HG03159 (cell line): ENCODE measurements around the gene SREBF1.

Experiments used
- ATAC-seq: cut with Tn5 transposase; IDR thresholded peaks from one replicate; pipeline ENCODE4 v1.9.1; 2021; ENCODE audit warnings: mild to moderate bottlenecking, moderate library complexity; ENCODE audit not compliant: unreplicated experiment

The SREBF1 gene

GRCh38 chr17:17783116-17783824, 53.5 kb downstream of the SREBF1 start:
- ATAC-seq: no peak

- no peak for ATAC-seq
Observed at GRCh38 chr17:17782523-17783115, 54.2 kb downstream of the SREBF1 start.

- no peak for ATAC-seq
Observed at GRCh38 chr17:17781591-17782496, 54.9 kb downstream of the SREBF1 start.

- no peak for ATAC-seq
Observed at GRCh38 chr17:17780922-17781590, 55.7 kb downstream of the SREBF1 start.

- ATAC-seq: no peak
Observed at GRCh38 chr17:17779015-17779611, 57.7 kb downstream of the SREBF1 start.

- no peak for ATAC-seq
Observed at GRCh38 chr17:17778308-17779014, 58.3 kb downstream of the SREBF1 start.

GRCh38 chr17:17776889-17777288, 59.9 kb downstream of the SREBF1 start:
- no peak for ATAC-seq

- no peak for ATAC-seq
Observed at GRCh38 chr17:17774009-17774881, 62.5 kb downstream of the SREBF1 start.

GRCh38 chr17:17772231-17772630, 64.6 kb downstream of the SREBF1 start:
- ATAC-seq: no peak

GRCh38 chr17:17771498-17772201, 65.1 kb downstream of the SREBF1 start:
- ATAC-seq: no peak

GRCh38 chr17:17770632-17771044, 66.1 kb downstream of the SREBF1 start:
- ATAC-seq: no peak

GRCh38 chr17:17769869-17770631, 66.7 kb downstream of the SREBF1 start:
- no peak for ATAC-seq

GRCh38 chr17:17768424-17769088, 68.2 kb downstream of the SREBF1 start:
- ATAC-seq: no peak

GRCh38 chr17:17767887-17768418, 68.8 kb downstream of the SREBF1 start:
- no peak for ATAC-seq

- ATAC-seq: no peak
Observed at GRCh38 chr17:17767154-17767869, 69.5 kb downstream of the SREBF1 start.

GRCh38 chr17:17766744-17767120, 70.1 kb downstream of the SREBF1 start:
- no peak for ATAC-seq
